GM21619 (cell line): Measurements from ENCODE around the gene NAV1.

Experiments
- ATAC-seq: cut with Tn5 transposase; IDR thresholded peaks from one replicate; pipeline ENCODE4 v1.9.1; 2021; ENCODE audit not compliant: unreplicated experiment

NAV1 gene

GRCh38 chr1:201525193-201525778, 13.6 kb upstream of the NAV1 start:
- no peak for ATAC-seq

DNA sequence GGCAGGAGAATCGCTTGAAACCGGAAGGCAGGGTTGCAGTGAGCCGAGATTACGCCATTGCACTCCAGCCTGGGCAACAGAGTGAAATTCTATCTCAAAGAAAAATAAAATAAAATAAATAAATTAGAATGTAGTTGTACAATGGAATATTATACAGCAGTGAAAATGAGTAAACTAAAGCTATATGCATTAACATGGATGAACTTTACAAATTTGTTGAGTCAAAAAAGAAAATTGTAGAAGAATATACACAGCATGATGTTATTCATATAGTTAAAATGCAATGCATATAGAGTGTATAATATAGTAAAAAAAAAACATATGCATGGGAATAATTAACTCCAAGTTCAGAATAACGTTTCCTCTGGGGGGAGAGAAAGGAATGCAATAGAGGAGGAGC, 11.0 kb upstream of the NAV1 start:
- ATAC-seq = no peak

DNA sequence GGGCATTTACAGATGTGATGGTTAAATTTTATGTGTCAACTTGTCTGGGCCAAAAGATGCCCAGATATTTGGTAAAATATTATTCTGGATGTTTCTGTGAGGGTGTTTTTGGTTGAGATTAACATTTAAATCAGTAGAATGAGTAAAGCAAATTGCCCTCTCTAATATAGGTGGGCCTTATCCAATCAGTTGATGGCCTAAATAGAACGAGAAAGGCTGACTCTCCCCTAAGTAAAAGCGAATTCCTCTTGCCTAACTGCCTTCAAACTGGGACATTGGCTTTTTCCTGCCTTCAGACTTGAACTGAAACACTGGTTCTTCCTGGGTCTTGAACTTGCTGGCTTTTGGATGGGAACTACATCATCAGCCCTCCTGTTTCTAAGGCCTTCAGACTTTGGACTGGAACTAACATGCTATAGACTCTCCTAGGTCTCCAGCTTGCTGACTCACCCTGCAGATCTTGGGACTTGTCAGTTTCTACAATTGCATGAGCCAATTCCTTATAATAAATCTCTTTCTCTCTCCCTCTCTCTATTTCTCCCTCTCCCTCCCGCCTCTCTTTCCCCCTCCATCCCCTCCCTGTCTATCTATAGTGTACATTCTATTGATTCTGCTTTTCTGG, 10.2 kb upstream of the NAV1 start:
- no peak for ATAC-seq

DNA sequence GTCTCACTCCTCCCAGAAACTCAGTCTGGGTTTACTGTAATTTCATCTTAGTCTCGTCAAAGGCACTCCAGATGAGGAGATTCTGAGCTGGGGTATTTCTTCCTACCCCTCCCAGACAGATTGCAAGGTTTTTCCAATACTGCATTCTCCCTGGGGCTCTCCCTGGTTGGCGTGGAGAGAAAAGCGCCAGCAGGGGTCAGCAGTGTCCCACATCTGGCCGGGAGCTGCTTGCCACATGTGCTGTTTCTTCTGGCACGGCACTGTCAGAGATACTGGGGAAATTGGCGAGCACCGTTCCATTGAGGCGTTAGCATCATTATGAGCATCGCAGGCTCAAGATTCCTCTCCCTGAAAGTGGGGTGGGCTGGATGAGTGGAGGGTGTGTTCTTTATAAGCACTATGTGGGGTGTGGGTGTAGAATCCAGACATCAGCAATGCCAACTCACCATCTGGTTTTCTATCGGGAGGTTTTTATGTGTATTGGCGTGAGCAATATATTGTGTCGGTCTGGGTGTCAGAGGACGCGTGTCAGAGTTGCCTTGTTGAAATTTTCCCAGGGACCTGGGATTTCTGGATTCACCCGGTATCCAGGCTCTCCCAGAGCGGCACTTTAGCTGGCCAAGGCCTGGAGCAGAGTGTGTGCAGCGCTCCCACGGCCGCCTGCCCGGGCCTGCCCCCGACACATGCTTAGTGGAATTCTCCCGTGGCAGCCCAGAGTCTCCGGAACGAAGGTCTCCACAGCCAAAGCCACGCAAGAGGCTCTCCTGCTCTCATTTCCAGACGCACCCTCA, 8.0 kb upstream of the NAV1 start:
- ATAC-seq = no peak

DNA sequence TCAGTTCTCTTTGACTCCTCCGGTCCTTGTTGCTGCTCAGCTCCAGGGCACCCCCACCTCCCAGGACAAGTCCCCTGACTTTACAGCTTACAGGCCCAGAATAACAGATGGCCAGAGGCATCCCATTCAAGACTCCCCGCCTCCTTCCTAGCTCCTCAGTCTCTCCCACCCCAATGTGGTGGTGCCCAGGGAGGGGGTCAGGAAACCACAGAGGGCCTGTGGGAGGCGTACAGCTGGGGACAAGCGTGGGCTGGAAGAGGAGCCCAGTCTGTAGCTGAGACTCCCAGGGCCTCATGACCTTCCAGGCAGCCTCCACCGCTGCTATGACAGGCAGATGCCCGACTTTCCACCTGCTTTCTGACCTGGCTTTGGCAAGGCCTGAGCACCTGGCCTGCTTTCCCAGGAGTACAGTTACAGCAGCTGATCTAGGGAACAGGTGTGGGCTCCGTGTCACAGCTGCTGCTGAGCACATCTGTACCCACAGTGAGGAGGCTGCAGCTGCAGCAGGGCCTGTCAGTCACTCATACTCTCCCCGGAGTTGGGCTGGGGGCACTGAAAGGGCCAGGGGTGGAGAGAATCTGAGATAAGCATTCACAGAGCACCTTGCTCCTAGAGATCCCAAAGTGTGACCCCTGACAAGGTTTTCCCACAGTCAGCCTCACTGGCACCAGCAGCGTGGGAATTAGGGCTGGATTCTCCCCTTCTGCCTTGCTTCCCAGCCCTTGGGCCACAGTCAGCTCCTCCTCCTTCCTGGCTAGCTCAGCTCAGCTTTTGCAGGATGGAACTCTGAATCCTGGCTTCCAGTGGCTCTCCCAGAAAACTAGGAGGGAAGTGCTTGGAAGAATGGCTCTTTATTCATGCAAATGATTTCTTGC, 7.1 kb upstream of the NAV1 start:
- ATAC-seq = no peak

DNA sequence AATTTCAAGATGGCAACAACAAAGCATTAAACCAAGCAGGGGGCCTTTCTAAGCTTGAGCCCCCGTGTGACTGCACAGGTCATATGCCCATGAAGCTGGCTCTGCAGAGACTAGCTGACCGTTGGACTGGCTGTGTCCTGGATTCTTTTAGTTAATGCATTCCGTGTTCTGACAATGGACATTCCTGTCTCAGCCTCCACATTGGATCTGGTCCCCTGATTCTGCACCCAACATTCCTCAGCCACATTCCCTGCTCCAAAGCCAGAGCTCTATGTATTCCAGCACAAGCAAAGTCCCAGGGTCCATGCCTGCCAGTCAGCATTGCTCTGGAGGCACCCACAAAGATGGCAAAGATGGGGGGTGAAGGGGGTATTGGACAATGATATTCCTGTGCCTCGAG, 5.1 kb upstream of the NAV1 start:
- no peak for ATAC-seq

- no peak for ATAC-seq
These were observed 3.6 kb upstream of the NAV1 start for GRCh38 chr1:201535046-201535918.

GRCh38 chr1:201535919-201536245, 3.0 kb upstream of the NAV1 start:
- ATAC-seq = no peak

GRCh38 chr1:201536558-201536957, 2.4 kb upstream of the NAV1 start:
- ATAC-seq = no peak

- ATAC-seq = no peak
These were observed 1.9 kb upstream of the NAV1 start for GRCh38 chr1:201537028-201537427.

DNA sequence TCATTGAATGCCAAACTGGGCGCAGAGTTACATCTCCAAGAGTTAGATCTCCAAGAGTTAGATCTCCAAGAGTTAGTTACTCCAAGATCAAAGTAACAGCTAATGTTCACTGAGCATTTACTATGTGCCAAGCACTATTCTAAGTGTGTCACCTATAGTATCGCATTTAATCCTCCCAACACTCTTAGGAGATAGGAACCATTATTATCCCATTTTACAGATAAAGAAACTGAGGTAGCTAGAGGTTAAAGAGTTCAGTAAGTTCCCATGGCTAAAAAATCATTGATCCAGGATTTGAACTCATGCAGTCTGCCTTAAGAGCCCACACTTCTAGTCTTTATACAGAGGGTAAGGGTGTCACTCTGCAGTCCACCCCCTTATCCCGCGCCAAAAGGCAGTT, 1.5 kb upstream of the NAV1 start:
- no peak for ATAC-seq

DNA sequence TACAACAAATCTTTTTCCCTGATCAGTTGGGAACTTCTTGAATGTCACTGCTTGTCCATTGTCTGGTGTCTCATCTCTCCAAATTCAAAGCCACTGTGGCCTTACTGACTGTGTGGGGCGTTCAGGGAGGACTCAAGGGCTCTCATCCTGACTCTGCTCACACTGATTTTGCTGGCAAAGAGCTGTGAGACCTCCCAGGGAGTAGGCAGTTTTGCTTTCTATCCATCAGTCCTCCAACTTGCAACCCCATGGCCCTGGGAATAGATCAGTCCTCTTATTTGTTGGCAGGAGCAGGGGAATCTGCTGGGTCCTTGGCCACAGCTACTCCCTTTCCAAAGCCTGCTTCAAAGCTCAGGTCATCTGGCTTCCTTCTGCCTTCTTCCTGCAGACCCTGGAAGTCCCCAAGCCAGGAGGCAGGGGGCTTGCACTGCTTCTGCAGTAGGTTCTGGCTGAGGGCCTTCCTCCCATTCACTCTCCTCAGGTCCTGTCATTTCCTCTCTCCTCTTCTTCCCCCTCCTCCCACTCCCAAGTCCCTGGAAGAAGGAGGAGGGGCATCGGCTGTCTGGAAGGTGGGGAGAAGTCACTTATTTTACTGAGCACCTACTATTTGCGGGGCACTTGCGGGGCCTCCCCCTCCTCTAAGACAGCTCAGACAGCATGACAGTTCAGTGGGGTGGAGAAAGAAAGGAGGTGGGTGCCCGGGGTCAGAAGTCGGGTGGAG, 876 bp upstream of the NAV1 start:
- ATAC-seq = no peak

DNA sequence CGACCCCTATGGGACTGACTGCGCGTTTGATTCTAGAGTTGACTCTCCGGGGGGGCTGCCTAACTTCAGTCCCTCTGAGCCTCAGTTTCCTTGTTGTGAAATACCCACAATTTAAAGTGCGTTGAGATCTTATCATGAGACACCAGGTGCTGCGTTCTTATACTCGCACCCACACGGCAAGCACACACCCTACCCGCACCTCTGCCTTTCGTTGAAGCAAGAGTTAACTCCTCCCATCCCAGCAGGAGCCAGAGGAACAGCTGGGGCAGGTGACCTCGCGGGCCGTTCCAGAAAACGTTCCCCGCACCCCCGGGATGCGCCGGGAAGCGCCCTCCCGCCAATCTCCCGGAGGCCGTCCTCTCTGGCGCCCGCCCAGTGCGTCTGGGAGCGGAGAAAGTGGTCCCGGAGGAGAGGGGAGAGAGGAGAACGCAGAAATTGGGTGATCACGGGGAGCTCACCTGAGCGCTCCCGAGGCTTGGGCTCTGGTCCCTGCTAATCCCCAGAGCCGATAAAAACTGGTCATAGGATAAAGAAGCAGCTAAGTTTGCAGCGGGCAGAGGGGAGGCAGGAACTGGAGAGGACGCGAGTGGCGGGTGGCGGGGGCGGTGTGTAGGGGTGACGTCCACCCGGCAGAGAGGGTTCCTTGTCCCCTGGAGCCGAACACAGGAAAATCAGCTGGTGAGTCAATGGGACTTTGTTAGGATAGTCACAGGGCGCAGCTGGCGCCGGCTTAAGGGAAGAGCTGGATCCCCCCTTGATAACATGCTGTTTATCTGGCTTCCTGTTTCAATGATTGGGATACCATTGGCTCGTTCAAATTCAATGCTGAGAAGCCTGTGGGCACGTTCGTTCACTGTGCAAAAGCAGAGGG, 869 bp downstream of the NAV1 start:
- no peak for ATAC-seq

GRCh38 chr1:201540846-201541735, 2.2 kb downstream of the NAV1 start:
- no peak for ATAC-seq

DNA sequence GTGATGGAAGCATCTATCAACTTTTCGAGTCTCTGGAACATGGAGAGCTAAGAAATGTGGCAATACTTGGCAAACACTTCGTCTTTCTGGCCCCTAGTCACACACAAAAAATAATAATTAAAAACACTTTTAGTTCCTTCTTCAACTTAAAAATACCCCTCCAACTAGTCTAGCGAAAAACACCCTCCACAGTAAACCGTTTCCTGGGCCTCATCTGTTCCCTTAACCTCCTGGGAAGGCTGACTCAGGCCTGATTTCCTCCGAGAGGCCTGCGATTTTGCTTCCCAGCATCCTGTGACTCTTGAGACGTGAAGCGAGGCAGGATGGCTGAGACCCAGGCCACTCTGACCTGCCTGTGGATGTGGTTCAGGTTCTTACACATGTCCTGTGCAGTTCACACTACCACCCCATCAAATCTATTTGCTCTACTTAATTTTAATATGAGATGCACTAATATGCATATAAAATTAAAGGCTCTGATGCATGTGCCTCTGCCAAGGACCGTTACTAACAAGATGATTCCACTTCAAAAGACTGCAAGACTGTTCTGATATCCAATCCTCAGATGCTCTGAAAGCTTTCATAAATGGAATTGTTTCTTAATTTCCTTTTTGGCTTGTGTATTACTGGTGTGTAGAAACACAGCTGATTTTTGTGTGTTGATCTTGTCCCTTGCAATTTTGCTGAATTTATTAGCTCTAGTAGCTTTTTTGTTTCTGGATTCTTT, 3.5 kb downstream of the NAV1 start:
- no peak for ATAC-seq

- ATAC-seq = no peak
These were observed 5.1 kb downstream of the NAV1 start for GRCh38 chr1:201543871-201544642.

GRCh38 chr1:201544710-201545109, 5.8 kb downstream of the NAV1 start:
- no peak for ATAC-seq
